HepG2 (cell line): ENCODE data around the gene NOC2L. TPM values are rescaled to one million over a fixed set of nuclear protein-coding genes. Genes with fewer than 3 reads are reported as not detected.

Experiments
- BCL6 ChIP-seq: IDR thresholded peaks from 2 replicates; pipeline ENCODE4 v1.6.1; 2016; ENCODE audit warnings: missing genetic modification reagents, missing compliant biosample characterization
- GATAD1 ChIP-seq: IDR thresholded peaks from 2 replicates; pipeline ENCODE4 v1.6.1; 2016; ENCODE audit warnings: missing genetic modification reagents, missing compliant biosample characterization
- IRF2 ChIP-seq: IDR thresholded peaks from 2 replicates; pipeline ENCODE4 v1.6.1; 2018; ENCODE audit warnings: missing genetic modification reagents, missing compliant biosample characterization
- KMT2B ChIP-seq: IDR thresholded peaks from 2 replicates; pipeline ENCODE4 v1.6.1; 2016; ENCODE audit warnings: missing genetic modification reagents, missing compliant biosample characterization
- PHF21A ChIP-seq: sonication (generic); formaldehyde crosslinking; IDR thresholded peaks from 2 replicates; pipeline ENCODE4 v1.5.0; 2020; ENCODE audit warnings: mild to moderate bottlenecking, missing genetic modification reagents
- POLR2A ChIP-seq, 2 experiments: IDR thresholded peaks; 2 replicates each; pipeline ENCODE4 v1.6.1; 2011; ENCODE audit warnings: low read depth in 2 of 2, low read length in 2 of 2, mild to moderate bottlenecking in 1 of 2, moderate library complexity in 1 of 2; ENCODE audit not compliant: insufficient read depth in 1 of 2
- RBAK ChIP-seq: sonication (generic); formaldehyde crosslinking; IDR thresholded peaks from 2 replicates; pipeline ENCODE4 v1.5.1; 2020; ENCODE audit warnings: mild to moderate bottlenecking, missing genetic modification reagents
- RFX5 ChIP-seq: IDR thresholded peaks from 2 replicates; pipeline ENCODE4 v1.6.1; 2011; ENCODE audit warnings: low read depth, low read length, improper control_type of control experiment
- SKIL ChIP-seq: sonication (generic); formaldehyde crosslinking; IDR thresholded peaks from 2 replicates; pipeline ENCODE4 v1.8.0; 2022; ENCODE audit warnings: missing genetic modification reagents, mild to moderate bottlenecking, moderate library complexity, borderline replicate concordance
- THAP7 ChIP-seq: sonication (generic); formaldehyde crosslinking; IDR thresholded peaks from 2 replicates; pipeline ENCODE4 v1.8.1; 2023; ENCODE audit warnings: mild to moderate bottlenecking, missing genetic modification reagents
- TOPORS ChIP-seq: sonication (generic); formaldehyde crosslinking; IDR thresholded peaks from 2 replicates; pipeline ENCODE4 v1.8.0; 2023; ENCODE audit warnings: mild to moderate bottlenecking, missing genetic modification reagents
- polyA plus RNA-seq, 8 experiments: library from polyadenylated mRNA; depleted of rRNA in 3 of 8; stranded (reverse) in 7 of 8; unstranded in 1 of 8; fragments of >200 nt; fragmentation: Illumina TruSeq in 4 of 8; extraction: Trizol in 4 of 8; gene quantifications; 2 replicates each; pipeline versions ENCODE4 v1.2.1 to v1.2.3, GENCODE V29; 2011 to 2016; ENCODE audit warnings: low read depth in 4 of 8, missing spikeins in 1 of 8, mixed read lengths in 1 of 8; ENCODE audit not compliant: insufficient read depth in 1 of 8
- total RNA-seq, 5 experiments: library from RNA; depleted of rRNA; stranded (reverse); fragments of >200 nt; fragmentation: Illumina TruSeq; extraction: Trizol; gene quantifications; 2 replicates each; pipeline ENCODE4 v1.2.3, GENCODE V29; 2016; ENCODE audit warnings: low read depth in 1 of 5
- TF ChIP-seq, protein P1 (sequence below): sonication (generic); formaldehyde crosslinking; IDR thresholded peaks from 2 replicates; pipeline ENCODE4 v1.5.1; 2020; ENCODE audit warnings: missing genetic modification reagents, mild to moderate bottlenecking, borderline replicate concordance
- TF ChIP-seq, protein P2 (sequence below): sonication (generic); formaldehyde crosslinking; IDR thresholded peaks from 2 replicates; pipeline ENCODE4 v1.5.1; 2020; ENCODE audit warnings: missing genetic modification reagents, mild to moderate bottlenecking, borderline replicate concordance
- TF ChIP-seq, protein P3 (sequence below): sonication (generic); formaldehyde crosslinking; IDR thresholded peaks from 2 replicates; pipeline ENCODE4 v1.9.0; 2022; ENCODE audit warnings: missing genetic modification reagents, mild to moderate bottlenecking, borderline replicate concordance

NOC2L gene
- total and polyA plus RNA-seq, 2 of the 13 experiments (the other 11 are each of a cell fraction or from before 2014, with no cell fraction given) = 32.0 to 103 TPM

DNA sequence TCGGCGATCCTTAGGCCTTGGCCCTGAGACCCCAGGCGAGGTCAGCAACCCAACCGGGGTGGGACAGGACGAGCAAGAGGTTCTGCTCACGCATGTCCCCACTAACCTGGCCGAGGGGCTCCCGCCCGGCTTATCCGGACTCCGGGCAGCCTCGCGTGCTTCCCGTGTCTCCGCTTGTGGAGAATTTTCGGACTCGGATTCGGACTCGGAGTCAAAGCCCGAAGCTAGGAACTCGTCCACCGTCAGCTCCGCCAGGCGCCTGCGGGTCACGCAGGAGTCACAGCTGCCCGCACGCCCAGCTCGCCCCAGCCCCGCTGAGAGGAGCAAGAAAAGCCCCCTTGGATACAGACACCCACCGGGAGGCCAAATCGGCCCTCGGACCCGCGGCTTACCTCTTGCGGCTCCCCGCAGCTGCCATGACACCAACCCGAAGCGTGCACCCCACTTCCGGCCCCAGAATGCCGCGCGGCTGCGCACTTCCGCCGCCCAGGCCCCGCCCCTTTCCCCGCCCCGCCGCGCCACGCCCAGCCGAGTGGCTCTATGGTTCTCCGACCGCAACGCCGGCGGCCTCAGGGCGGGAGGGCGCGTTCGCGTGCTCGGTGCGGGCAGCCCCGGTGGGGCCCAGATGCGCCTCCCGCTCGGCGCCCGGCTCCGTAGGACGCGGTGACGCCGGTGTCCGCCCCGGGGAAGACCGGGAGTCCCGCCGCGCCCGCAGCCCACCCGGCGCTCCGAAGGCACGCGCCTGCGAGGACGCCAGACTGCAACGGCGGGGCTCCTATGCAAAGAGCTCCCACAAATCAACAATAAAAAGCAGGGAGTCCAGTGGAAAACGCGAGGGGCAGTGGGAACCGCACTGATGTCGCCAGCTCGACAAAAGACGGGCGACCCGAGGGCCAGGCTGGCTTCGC lies at the start of gene NOC2L (continued):
- no peak for TF ChIP-seq RFX5
- peak; percentile 98 for TF ChIP-seq GATAD1 (CRISPR knock-in tag)
- TF ChIP-seq IRF2 (CRISPR knock-in tag) = peak; percentile 67; the same call in 1 of the 2 replicates
- TF ChIP-seq, protein P1, sequence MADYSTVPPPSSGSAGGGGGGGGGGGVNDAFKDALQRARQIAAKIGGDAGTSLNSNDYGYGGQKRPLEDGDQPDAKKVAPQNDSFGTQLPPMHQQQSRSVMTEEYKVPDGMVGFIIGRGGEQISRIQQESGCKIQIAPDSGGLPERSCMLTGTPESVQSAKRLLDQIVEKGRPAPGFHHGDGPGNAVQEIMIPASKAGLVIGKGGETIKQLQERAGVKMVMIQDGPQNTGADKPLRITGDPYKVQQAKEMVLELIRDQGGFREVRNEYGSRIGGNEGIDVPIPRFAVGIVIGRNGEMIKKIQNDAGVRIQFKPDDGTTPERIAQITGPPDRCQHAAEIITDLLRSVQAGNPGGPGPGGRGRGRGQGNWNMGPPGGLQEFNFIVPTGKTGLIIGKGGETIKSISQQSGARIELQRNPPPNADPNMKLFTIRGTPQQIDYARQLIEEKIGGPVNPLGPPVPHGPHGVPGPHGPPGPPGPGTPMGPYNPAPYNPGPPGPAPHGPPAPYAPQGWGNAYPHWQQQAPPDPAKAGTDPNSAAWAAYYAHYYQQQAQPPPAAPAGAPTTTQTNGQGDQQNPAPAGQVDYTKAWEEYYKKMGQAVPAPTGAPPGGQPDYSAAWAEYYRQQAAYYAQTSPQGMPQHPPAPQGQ (CRISPR knock-in tag) = no peak
- peak in 1 of 2 experiments; percentile 40; a peak in 1 of 4 replicates for TF ChIP-seq POLR2A (IDR thresholded peaks at IDR 0.05; ENCODE audit: insufficient read depth in 1 of 2, low read depth in 2 of 2, low read length in 2 of 2)
- TF ChIP-seq THAP7 = no peak
- TF ChIP-seq KMT2B = 0 out of 2 replicates have a peak, but pooled peaks have one; percentile 57
- no peak for TF ChIP-seq RBAK (CRISPR knock-in tag)
- TF ChIP-seq TOPORS (CRISPR knock-in tag) = no peak
- TF ChIP-seq SKIL = 0 out of 2 replicates have a peak, but pooled peaks have one; percentile 17
- TF ChIP-seq BCL6 (CRISPR knock-in tag) = peak; percentile 7; the same call in 1 of the 2 replicates
- TF ChIP-seq, protein P2, sequence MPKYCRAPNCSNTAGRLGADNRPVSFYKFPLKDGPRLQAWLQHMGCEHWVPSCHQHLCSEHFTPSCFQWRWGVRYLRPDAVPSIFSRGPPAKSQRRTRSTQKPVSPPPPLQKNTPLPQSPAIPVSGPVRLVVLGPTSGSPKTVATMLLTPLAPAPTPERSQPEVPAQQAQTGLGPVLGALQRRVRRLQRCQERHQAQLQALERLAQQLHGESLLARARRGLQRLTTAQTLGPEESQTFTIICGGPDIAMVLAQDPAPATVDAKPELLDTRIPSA (CRISPR knock-in tag) = 0 out of 2 replicates have a peak, but pooled peaks have one; percentile 73
- 0 out of 2 replicates have a peak, but pooled peaks have one; percentile 15 for TF ChIP-seq PHF21A (CRISPR knock-in tag)
- TF ChIP-seq, protein P3, sequence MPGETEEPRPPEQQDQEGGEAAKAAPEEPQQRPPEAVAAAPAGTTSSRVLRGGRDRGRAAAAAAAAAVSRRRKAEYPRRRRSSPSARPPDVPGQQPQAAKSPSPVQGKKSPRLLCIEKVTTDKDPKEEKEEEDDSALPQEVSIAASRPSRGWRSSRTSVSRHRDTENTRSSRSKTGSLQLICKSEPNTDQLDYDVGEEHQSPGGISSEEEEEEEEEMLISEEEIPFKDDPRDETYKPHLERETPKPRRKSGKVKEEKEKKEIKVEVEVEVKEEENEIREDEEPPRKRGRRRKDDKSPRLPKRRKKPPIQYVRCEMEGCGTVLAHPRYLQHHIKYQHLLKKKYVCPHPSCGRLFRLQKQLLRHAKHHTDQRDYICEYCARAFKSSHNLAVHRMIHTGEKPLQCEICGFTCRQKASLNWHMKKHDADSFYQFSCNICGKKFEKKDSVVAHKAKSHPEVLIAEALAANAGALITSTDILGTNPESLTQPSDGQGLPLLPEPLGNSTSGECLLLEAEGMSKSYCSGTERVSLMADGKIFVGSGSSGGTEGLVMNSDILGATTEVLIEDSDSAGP (CRISPR knock-in tag) = peak; percentile 71
